GM06990 (cell line): Measurements from ENCODE around the gene PLAAT2.

ENCODE experiments used
- DNase-seq: peaks from one replicate; pipeline ENCODE4 v3.0.0-alpha.2; 2011; ENCODE audit not compliant: insufficient read length; ENCODE audit errors: extremely low read depth
- H3K27me3 ChIP-seq: replicated peaks from 2 replicates; pipeline ENCODE4 v1.6.0; 2011; ENCODE audit warnings: low read length; ENCODE audit not compliant: control insufficient read depth, insufficient read depth
- H3K36me3 ChIP-seq: 2 replicates; pipeline ENCODE4 v1.5.1; 2011; ENCODE audit warnings: low read length; ENCODE audit not compliant: control insufficient read depth, insufficient read depth
- H3K4me3 ChIP-seq: replicated peaks from 2 replicates; pipeline ENCODE4 v1.5.1; 2011; ENCODE audit warnings: low read depth, mild to moderate bottlenecking, control low read depth, low read length
- TF ChIP-seq, protein P1 (sequence below): IDR thresholded peaks from 2 replicates; pipeline ENCODE4 v1.5.1; 2011; ENCODE audit warnings: low read length, control low read depth, mild to moderate bottlenecking, inconsistent platforms; ENCODE audit not compliant: insufficient read depth, poor library complexity, severe bottlenecking

PLAAT2 gene

DNA sequence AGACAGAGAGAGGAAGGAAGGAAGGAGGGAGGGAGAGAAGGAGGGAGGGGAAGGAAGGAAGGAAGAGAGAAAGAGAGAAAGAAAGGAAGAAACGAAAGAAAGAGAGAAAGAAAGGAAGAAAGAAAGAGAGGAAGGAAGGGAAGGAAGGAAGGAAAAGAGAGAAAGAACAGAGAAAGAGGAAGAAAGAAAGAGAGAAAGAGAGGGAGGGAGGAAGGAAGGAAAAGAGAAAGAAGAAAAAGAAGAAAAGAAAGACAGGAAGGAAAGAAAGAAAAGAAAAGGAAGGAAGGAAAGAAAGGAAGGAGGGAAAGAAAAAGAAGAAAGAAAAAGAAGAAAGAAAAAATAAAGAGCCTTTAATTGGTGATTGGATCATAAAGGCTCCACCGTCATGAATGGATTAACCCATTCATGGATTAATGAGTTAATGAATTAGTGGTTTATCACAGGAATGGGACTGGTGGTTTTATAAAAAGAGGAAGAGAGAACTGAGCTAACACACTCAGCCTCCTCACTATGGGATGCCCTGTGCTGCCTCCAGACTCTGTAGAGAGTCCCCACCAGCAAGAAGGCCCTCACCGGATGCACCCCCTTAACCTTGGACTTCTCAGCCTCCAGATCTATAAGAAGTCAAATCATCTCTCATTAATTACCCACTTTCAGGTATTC is 9.0 kb upstream of the PLAAT2 start:
- DNase-seq = no peak
- Histone ChIP-seq H3K36me3 (no peaks in the 10 kb centered on the region), H3K4me3 (no peak overlapping the region), H3K27me3 (no peaks in the 10 kb centered on the region)
- TF ChIP-seq, protein P1, sequence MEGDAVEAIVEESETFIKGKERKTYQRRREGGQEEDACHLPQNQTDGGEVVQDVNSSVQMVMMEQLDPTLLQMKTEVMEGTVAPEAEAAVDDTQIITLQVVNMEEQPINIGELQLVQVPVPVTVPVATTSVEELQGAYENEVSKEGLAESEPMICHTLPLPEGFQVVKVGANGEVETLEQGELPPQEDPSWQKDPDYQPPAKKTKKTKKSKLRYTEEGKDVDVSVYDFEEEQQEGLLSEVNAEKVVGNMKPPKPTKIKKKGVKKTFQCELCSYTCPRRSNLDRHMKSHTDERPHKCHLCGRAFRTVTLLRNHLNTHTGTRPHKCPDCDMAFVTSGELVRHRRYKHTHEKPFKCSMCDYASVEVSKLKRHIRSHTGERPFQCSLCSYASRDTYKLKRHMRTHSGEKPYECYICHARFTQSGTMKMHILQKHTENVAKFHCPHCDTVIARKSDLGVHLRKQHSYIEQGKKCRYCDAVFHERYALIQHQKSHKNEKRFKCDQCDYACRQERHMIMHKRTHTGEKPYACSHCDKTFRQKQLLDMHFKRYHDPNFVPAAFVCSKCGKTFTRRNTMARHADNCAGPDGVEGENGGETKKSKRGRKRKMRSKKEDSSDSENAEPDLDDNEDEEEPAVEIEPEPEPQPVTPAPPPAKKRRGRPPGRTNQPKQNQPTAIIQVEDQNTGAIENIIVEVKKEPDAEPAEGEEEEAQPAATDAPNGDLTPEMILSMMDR = no peak

DNA sequence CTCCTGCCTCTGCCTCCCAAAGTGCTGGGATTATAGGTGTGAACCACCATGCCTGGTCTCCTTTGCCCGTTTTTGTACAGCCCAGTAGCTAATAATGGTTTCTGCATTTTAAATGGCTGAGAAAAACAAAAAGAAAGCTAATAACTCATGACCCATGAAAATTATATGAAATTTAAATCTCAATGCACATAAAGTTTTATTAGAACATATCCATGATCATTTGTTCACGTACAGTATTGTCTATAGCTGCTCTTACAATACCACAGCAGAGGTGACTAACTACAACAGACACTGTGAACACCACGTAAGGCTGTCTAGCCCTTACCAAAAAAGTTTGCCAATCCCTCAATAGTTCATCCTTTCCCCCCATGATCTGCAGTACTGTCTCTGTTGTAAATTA is 6.4 kb upstream of the PLAAT2 start:
- no peak for DNase-seq
- TF ChIP-seq, protein P1 = no peak
- Histone ChIP-seq H3K36me3 (no peaks in the 10 kb centered on the region), H3K4me3 (no peak overlapping the region), H3K27me3 (no peaks in the 10 kb centered on the region)

DNA sequence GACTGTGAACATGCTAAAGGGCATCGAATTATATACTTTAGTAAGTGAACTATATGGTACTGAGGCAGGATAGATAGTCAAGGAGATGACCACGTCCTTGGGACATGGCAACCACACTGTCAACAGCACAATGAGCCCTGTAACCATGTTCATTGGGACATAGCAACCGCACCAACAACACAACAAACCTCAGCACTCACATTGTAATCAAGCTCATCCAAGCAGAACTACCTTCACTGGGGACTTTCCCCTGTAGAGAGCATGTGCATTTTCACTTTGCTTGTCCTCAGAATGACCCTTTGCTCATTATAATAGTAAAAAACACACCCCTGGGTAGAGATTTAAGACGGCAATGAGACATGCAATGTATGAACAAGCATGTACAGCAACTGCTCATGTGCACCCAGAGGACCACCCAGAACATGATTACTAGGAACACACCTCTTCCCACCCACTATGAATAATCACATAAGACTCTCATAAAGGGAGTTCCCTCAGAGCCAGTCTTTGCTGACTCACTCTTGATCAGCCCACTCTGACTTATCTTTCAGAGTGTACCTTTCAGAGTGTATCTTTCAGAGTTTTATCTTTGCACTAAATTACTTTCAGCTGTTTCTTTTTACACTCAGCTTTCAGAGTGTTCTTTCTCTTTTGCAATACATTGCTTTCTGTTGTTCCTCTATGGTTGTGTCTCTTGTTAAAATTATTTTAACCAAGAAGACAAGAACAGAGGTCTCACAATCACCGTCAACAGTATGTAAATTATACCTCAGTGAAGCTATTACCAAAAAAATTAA is 4.1 kb upstream of the PLAAT2 start:
- DNase-seq = peak; percentile 79
- Histone ChIP-seq H3K36me3 (no peaks in the 10 kb centered on the region), H3K27me3 (no peaks in the 10 kb centered on the region), H3K4me3 (no peak overlapping the region; the same call in 1 of the 2 replicates)
- TF ChIP-seq, protein P1 = no peak

DNA sequence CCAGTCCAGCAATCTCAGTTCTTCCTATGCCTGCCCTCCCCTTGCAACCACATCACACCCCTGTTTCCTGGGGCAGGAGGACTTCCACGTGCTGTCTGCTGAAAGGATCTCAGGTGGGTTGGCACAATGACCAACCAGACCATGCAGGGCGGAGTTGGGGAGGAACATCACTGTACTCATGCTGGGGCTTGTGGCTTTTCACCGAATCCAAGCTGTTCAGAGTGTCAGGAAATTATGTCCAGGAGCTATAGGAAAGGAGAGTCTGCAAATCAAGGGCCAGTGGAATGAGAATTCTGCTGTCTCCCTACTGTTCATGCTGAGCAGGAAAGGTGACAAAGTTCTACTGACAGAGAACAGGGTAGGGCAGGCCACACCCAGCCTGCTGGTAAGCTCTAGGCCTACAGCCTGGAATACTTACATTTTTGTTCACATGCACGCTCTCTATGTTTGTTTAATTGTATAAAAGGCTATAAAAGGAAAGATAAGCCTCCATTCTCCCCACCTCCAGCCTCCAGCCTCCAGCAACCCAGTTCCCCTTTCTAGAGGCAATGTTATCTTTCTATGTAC is 1.7 kb upstream of the PLAAT2 start:
- H3K36me3 ChIP-seq = no peaks in the 10 kb centered on the region
- no peak for DNase-seq
- TF ChIP-seq, protein P1 = no peak
- no peaks in the 10 kb centered on the region for H3K27me3 ChIP-seq
- no peak overlapping the region for H3K4me3 ChIP-seq

DNA sequence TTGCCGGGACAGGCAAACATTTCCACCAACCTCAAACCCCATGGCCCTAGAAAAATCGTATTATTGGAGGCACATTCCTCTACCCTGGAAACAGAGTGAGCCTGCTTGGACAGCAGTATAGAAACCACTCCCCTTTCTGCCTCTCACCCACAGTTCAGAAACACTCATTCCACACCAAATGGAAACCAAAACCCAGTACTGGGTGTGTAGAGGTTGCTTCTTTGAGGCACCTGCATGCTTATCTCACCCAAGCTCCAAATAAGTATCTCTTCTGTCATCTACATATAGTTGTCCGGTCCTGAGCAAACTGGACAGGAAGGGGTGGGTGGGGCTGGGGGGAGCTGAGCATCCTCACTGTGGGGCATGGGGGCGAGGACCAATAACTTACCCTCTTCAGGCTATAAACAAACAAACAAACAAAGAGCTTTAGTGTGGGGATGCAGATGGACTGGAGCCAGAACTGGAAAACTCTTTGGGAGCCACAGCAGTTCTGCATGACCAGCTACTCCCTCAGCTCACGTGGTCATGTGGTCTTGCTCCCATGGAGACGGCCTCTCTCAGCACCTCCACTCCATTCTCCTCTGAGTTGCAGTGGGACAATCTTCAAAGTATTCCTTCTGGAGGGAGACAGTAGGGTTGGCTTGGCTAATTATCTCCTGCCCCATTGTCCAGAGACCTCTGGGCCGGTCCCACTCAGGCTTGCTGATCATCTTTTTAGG is 1.0 kb upstream of the PLAAT2 start:
- DNase-seq = no peak
- TF ChIP-seq, protein P1 = no peak
- H3K27me3 ChIP-seq = no peaks in the 10 kb centered on the region
- no peak overlapping the region for H3K4me3 ChIP-seq
- H3K36me3 ChIP-seq = no peaks in the 10 kb centered on the region
